Transverse colon (tissue), 4 donors: ENCODE results near the gene PCBP2. TPM values are rescaled to one million over a fixed set of nuclear protein-coding genes. Genes with fewer than 3 reads are reported as not detected.

Experiments used
- DNase-seq: peaks from one replicate; pipeline ENCODE4 v3.0.0-alpha.2; 2019
- H3K27ac ChIP-seq, 4 donors: fragments of 200-600 bp; sonication (generic); 2 replicates each; pipeline ENCODE4 v1.5.1; 2016 to 2018; ENCODE audit warnings: inconsistent platforms in 4 of 4
- H3K27me3 ChIP-seq: fragments of 200-600 bp; sonication (generic); 2 replicates; pipeline ENCODE4 v1.5.1; 2017; ENCODE audit warnings: inconsistent platforms
- H3K36me3 ChIP-seq, 4 donors: fragments of 200-600 bp; sonication (generic); 2 replicates each; pipeline ENCODE4 v1.5.1; 2017 to 2019; ENCODE audit warnings: inconsistent platforms in 4 of 4
- H3K4me1 ChIP-seq, 4 donors: fragments of 200-600 bp; sonication (generic); 2 replicates each; pipeline ENCODE4 v1.5.1; 2017 to 2020; ENCODE audit warnings: inconsistent platforms in 4 of 4
- H3K4me3 ChIP-seq, 4 donors: fragments of 200-600 bp; sonication (generic); 1 replicate in 1 of 4; 2 replicates in 3 of 4; pipeline versions ENCODE4 v1.5.1 to v1.6.1; 2017 to 2019; ENCODE audit warnings: inconsistent platforms in 4 of 4
- H3K9me3 ChIP-seq, 2 donors: fragments of 200-600 bp; sonication (generic); 2 replicates each; pipeline ENCODE4 v1.5.1; 2017 to 2019; ENCODE audit warnings: inconsistent platforms in 2 of 2
- CTCF ChIP-seq, 5 experiments: fragments of 200-600 bp in 3 of 5; fragments of 450-650 bp in 2 of 5; sonication (generic) in 3 of 5; IDR thresholded peaks; 1 replicate in 2 of 5; 2 replicates in 3 of 5; pipeline ENCODE4 v1.5.1; 2016 to 2017; ENCODE audit warnings: antibody characterized with exemption in 5 of 5, inconsistent platforms in 3 of 5, mild to moderate bottlenecking in 2 of 5, moderate library complexity in 1 of 5
- EP300 ChIP-seq: sonication (generic); formaldehyde crosslinking; IDR thresholded peaks from one replicate; pipeline ENCODE4 v1.6.1; 2017; ENCODE audit warnings: antibody characterized with exemption, low read depth
- POLR2A ChIP-seq: fragments of 450-650 bp; IDR thresholded peaks from one replicate; pipeline ENCODE4 v1.6.1; 2016; ENCODE audit warnings: antibody characterized with exemption, mild to moderate bottlenecking, moderate library complexity
- POLR2AphosphoS5 ChIP-seq, 3 donors: sonication (generic); formaldehyde crosslinking; IDR thresholded peaks; one replicate each; pipeline ENCODE4 v1.6.1; 2016; ENCODE audit warnings: antibody characterized with exemption in 3 of 3
- WGBS, 2 donors: methylation state at CpG; one replicate each; pipeline ENCODE4 v1.1.5; 2018; ENCODE audit warnings: low coverage in 1 of 2; 5-methylcytosine and 5-hydroxymethylcytosine counted together
- in situ Hi-C, 4 donors: fragments of 200-750 bp; cut with MboI; loops; one replicate each; pipeline versions ENCODE4 v1.15.0 to v1.15.1; 2017; ENCODE audit warnings: low sequenced_read_pairs in 3 of 4, low pct_ligation_motif_present in 1 of 4, low pct_unique_long_range_greater_than_20kb in 1 of 4
- intact Hi-C: fragments of 100-400 bp; cut with DNase I; formaldehyde crosslinking; loops from one replicate; pipeline ENCODE4 v1.15.1; 2023; ENCODE audit warnings: low total_unique reads
- total RNA-seq, 4 donors: library from RNA; depleted of rRNA; stranded (reverse); fragments of >200 nt; gene quantifications; one replicate each; pipeline ENCODE4 v1.1.0, GENCODE V29; 2016

The PCBP2 gene
- total RNA-seq, 4 donors from 2014 or later = 340 to 492 (median 432) TPM

- no peak for DNase-seq
- no peaks in the 10 kb centered on the region for H3K27me3 ChIP-seq
- no peaks in the 10 kb centered on the region for H3K9me3 ChIP-seq
- H3K27ac ChIP-seq = peak overlapping the region in 1 of 4 donors; percentile 1
- H3K4me1 ChIP-seq = peaks cover 0 to 11% (median 7%) of the 10 kb centered on the region in 4 donors
- in situ Hi-C loops = no loop called here
- 55 to 79% methylated on average over 2 to 10 of the region's 10 CpGs for WGBS, 2 donors
- TF ChIP-seq POLR2AphosphoS5 (IDR thresholded peaks at IDR 0.05) (peak in 1 of 3 donors; percentile 12), EP300 (no peak)
- H3K4me3 ChIP-seq = no peak overlapping the region
- intact Hi-C loops = no loop called here
- peaks cover 0 to 16% (median 4%) of the 10 kb centered on the region in 4 donors for H3K36me3 ChIP-seq
Observed at GRCh38 chr12:53484686-53485575, 33.0 kb downstream of the PCBP2 start.

- Histone ChIP-seq H3K4me3 (no peak overlapping the region), H3K27me3 (no peaks in the 10 kb centered on the region), H3K9me3 (no peaks in the 10 kb centered on the region), H3K36me3 (peaks cover 0 to 4% (median 0%) of the 10 kb centered on the region in 4 donors), H3K4me1 (peaks cover 0 to 11% (median 7%) of the 10 kb centered on the region in 4 donors), H3K27ac (no peak overlapping the region)
- 94% methylated on average over 10 of the region's 10 CpGs; no CpG with 5 or more reads in 1 of the 2 donors for WGBS, 2 donors
- in situ Hi-C loops = no loop called here
- no peak for TF ChIP-seq EP300
- peak in 1 of 3 donors; percentile 5 for TF ChIP-seq POLR2AphosphoS5 (IDR thresholded peaks at IDR 0.05)
- no peak for TF ChIP-seq POLR2A
- TF ChIP-seq CTCF (IDR thresholded peaks at IDR 0.05) = no peak
- DNase-seq = no peak
- intact Hi-C loops = no loop called here
Observed at GRCh38 chr12:53485955-53486735, 34.2 kb downstream of the PCBP2 start.

GRCh38 chr12:53486736-53487487, 35.0 kb downstream of the PCBP2 start:
- Histone ChIP-seq H3K27me3 (no peaks in the 10 kb centered on the region), H3K27ac (no peak overlapping the region), H3K4me1 (peaks cover under 1 to 11% (median 9%) of the 10 kb centered on the region in 4 donors), H3K9me3 (no peaks in the 10 kb centered on the region), H3K36me3 (no peaks in the 10 kb centered on the region), H3K4me3 (no peak overlapping the region)
- in situ Hi-C loops (no loop called here), intact Hi-C loops (no loop called here)
- no peak for DNase-seq
- WGBS, 2 donors = 83 to 100% methylated on average over 1 to 17 of the region's 17 CpGs
- no peak for TF ChIP-seq POLR2A
- peak in 1 of 3 donors; percentile 12 for TF ChIP-seq POLR2AphosphoS5 (IDR thresholded peaks at IDR 0.05)
- TF ChIP-seq EP300 = no peak
- TF ChIP-seq CTCF (IDR thresholded peaks at IDR 0.05) = no peak

- intact Hi-C loops = loop anchor here (2.0 kb wide), 1 partner anchor 19 kb away; no protein-coding TSS in a partner anchor
- peaks cover 9 to 21% (median 14%) of the 10 kb centered on the region in 4 donors for H3K4me1 ChIP-seq
- H3K4me3 ChIP-seq = no peak overlapping the region
- DNase-seq = no peak
- TF ChIP-seq EP300 (no peak), POLR2AphosphoS5 (IDR thresholded peaks at IDR 0.05) (no peak), CTCF (IDR thresholded peaks at IDR 0.05) (no peak), POLR2A (no peak)
- in situ Hi-C loops = no loop called here
- H3K27me3 ChIP-seq = no peaks in the 10 kb centered on the region
- H3K27ac ChIP-seq = no peak overlapping the region
- H3K36me3 ChIP-seq = no peaks in the 10 kb centered on the region
- no peaks in the 10 kb centered on the region for H3K9me3 ChIP-seq
- 95% methylated on average over 5 of the region's 5 CpGs; no CpG with 5 or more reads in 1 of the 2 donors for WGBS, 2 donors
Observed at GRCh38 chr12:53489242-53489864, 37.5 kb downstream of the PCBP2 start.
